Vagina (tissue), 2 donors: Measurements from ENCODE around the gene MAPKBP1. TPM values are rescaled to one million over a fixed set of nuclear protein-coding genes. Genes with fewer than 3 reads are reported as not detected.

Source experiments
- DNase-seq, 2 donors: peaks; one replicate each; pipeline ENCODE4 v3.0.0-alpha.2; 2017; ENCODE audit errors: extremely low spot score in 2 of 2
- H3K27ac ChIP-seq: fragments of 200-600 bp; sonication (generic); one replicate; pipeline ENCODE4 v1.5.1; 2019
- H3K27me3 ChIP-seq: fragments of 200-600 bp; sonication (generic); one replicate; pipeline ENCODE4 v1.5.1; 2019
- H3K36me3 ChIP-seq, 2 donors: fragments of 200-600 bp; sonication (generic); one replicate each; pipeline ENCODE4 v1.5.1; 2017 to 2019
- H3K4me1 ChIP-seq: fragments of 200-600 bp; sonication (generic); one replicate; pipeline ENCODE4 v1.5.1; 2019
- H3K4me3 ChIP-seq, 2 donors: fragments of 200-600 bp; sonication (generic); 1 replicate in 1 of 2; 2 replicates in 1 of 2; pipeline ENCODE4 v1.5.1; 2016 to 2019
- H3K9me3 ChIP-seq: fragments of 200-600 bp; sonication (generic); one replicate; pipeline ENCODE4 v1.5.1; 2019
- CTCF ChIP-seq, 3 experiments: fragments of 450-650 bp in 2 of 3; fragments of 200-600 bp in 1 of 3; sonication (generic) in 1 of 3; IDR thresholded peaks; one replicate each; pipeline ENCODE4 v1.5.1; 2017 to 2019; ENCODE audit warnings: antibody characterized with exemption in 3 of 3, mild to moderate bottlenecking in 2 of 3, moderate library complexity in 2 of 3
- POLR2A ChIP-seq, 2 donors: fragments of 450-650 bp; IDR thresholded peaks; one replicate each; pipeline ENCODE4 v1.6.1; 2017; ENCODE audit warnings: antibody characterized with exemption in 2 of 2, mild to moderate bottlenecking in 2 of 2, moderate library complexity in 2 of 2
- POLR2AphosphoS5 ChIP-seq, 2 donors: sonication (generic); formaldehyde crosslinking; IDR thresholded peaks; one replicate each; pipeline ENCODE4 v1.9.0; 2017; ENCODE audit warnings: antibody characterized with exemption in 2 of 2, mild to moderate bottlenecking in 2 of 2, low read depth in 1 of 2; ENCODE audit not compliant: insufficient read depth in 1 of 2
- intact Hi-C: fragments of 100-400 bp; cut with DNase I; formaldehyde crosslinking; loops from one replicate; pipeline ENCODE4 v1.15.1; 2023
- total RNA-seq: library from RNA; depleted of rRNA; stranded (reverse); fragments of >200 nt; gene quantifications from one replicate; pipeline ENCODE4 v1.2.3, GENCODE V29; 2016

MAPKBP1 gene
- total RNA-seq, 1 donor from 2014 or later: 35.8 TPM

DNA sequence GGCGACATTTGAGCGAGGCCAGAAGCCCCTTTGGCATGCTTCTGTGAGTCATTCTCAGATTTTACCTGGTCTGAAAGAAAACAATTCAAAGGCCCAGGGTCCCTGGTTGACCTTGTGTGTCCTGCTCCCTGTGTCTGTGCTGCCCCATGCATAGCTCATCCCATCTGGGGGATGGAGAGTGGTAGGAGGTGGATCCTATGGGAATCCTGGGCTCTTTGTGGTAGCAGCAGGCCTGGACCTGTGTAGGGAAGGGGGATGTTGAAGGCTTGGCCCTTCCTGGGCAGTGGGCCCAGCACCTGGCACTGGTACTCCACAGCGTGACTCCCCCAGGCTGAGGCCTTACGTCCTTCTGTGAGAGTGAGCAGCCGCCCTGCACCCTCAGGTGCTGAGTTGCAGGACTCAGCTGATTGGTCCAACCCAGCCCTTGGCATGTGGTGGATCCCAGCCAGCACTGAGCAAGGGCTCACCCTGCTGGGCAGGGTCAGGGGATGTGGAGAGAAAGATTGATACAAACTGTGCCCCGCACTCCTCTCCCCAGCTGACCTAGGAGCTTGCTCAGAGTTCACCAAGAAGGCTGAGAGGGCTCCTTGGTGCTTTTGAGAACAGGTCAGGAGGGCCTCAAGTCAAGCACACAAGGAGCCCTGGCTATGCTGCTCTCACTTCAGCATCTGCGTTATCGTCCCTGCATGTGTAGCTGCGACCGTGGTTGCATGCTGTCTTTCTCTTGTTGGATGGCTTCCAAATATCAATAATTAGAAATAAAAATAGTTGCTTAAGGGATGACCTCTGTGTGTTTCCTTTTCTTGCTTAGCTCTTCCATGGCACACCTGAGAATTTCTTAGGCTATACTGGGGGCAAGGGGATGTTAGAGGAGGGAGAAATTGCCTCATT is 32.3 kb downstream of the MAPKBP1 start:
- no peaks in the 10 kb centered on the region for H3K36me3 ChIP-seq
- no peaks in the 10 kb centered on the region for H3K9me3 ChIP-seq
- intact Hi-C loops: no loop called here
- no peak overlapping the region for H3K4me3 ChIP-seq
- peak in 1 of 2 donors; percentile 88 for DNase-seq
- peaks cover 48% of the 10 kb centered on the region for H3K4me1 ChIP-seq
- H3K27ac ChIP-seq: peak overlapping the region; percentile 28
- no peaks in the 10 kb centered on the region for H3K27me3 ChIP-seq
- TF ChIP-seq POLR2AphosphoS5 (IDR thresholded peaks at IDR 0.05; ENCODE audit: insufficient read depth in 1 of 2, low read depth in 1 of 2): peak in 1 of 2 donors; percentile 16
- no peak for TF ChIP-seq POLR2A (IDR thresholded peaks at IDR 0.05)

DNA sequence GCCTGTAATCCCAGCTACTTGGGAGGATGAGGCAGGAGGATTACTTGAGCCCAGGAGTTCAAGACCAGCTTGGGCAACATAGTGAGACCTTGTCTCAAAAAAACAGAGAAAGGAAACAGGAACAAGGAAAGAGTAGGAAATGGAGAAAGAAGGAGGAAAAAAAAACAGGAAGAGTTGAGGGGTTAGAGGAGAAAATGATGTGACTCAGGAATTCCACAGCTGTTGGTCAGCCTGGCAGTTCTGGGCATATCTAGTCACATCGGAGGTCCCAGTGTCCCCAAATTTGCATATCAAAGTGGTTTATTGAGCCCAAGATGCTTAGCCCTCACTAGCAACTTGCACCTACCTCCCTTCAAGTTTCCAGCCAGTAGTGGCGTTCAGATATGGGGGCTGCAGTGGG is 34.8 kb downstream of the MAPKBP1 start:
- TF ChIP-seq POLR2AphosphoS5 (IDR thresholded peaks at IDR 0.05; ENCODE audit: insufficient read depth in 1 of 2, low read depth in 1 of 2): no peak
- no peak for TF ChIP-seq POLR2A (IDR thresholded peaks at IDR 0.05)
- TF ChIP-seq CTCF (IDR thresholded peaks at IDR 0.05): no peak
- Histone ChIP-seq H3K27me3 (no peaks in the 10 kb centered on the region), H3K27ac (no peak overlapping the region), H3K4me3 (no peak overlapping the region), H3K4me1 (peaks cover 34% of the 10 kb centered on the region), H3K36me3 (peaks cover 0 to 18% of the 10 kb centered on the region in 2 donors), H3K9me3 (no peaks in the 10 kb centered on the region)
- DNase-seq: no peak
- intact Hi-C loops: no loop called here

- TF ChIP-seq CTCF (IDR thresholded peaks at IDR 0.05) (no peak), POLR2AphosphoS5 (IDR thresholded peaks at IDR 0.05; ENCODE audit: insufficient read depth in 1 of 2, low read depth in 1 of 2) (no peak), POLR2A (IDR thresholded peaks at IDR 0.05) (no peak)
- Histone ChIP-seq H3K4me1 (peaks cover 29% of the 10 kb centered on the region), H3K27me3 (no peaks in the 10 kb centered on the region), H3K27ac (no peak overlapping the region), H3K36me3 (peaks cover 0 to 24% of the 10 kb centered on the region in 2 donors), H3K9me3 (no peaks in the 10 kb centered on the region), H3K4me3 (no peak overlapping the region)
- intact Hi-C loops: loop anchor here (5.0 kb wide), 2 partner anchors 37 to 207 kb away; partner anchors contain the start of gene MAPKBP1
- no peak for DNase-seq
Measured at GRCh38 chr15:41809526-41810220, 35.4 kb downstream of the MAPKBP1 start.

DNA sequence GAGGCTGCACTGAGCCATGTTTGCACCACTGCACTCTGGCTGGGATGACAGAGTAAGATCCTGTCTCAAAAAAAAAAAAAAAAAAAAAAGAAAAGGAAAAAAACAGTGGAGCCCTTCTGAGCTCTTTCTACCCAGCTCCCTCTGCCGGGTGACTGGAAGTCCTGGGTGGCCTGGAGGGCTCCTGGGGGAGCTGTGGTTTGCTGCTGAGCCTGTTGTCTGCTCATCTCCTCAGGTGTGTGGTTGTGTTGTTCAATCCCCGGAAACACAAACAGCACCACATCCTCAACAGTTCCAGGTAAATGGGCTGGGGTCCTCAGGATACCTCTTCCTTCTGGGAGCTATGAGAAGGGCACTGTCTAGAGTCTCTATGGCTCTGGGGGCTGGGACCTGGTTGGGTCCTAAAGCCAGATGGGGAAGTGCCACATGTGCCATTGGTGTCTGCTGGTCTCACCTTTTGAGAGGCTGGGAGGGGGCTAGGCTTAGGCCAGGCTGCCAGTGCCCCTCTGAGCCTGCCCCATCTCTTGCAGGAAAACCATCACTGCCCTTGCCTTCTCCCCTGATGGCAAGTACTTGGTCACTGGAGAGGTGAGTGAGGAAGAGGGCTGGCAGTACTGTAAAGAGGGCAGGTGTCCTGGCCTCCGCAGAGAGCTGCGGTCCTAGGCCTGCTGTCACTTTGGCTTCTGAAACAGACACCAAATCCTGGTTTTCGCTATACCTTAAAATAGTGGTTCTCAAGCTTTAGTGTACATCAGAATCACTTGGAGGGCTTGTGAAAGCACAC is 36.6 kb downstream of the MAPKBP1 start:
- Histone ChIP-seq H3K9me3 (no peaks in the 10 kb centered on the region), H3K27me3 (no peaks in the 10 kb centered on the region), H3K27ac (no peak overlapping the region), H3K4me1 (peaks cover 17% of the 10 kb centered on the region), H3K4me3 (no peak overlapping the region), H3K36me3 (peaks cover 0 to 24% of the 10 kb centered on the region in 2 donors)
- no peak for TF ChIP-seq POLR2A (IDR thresholded peaks at IDR 0.05)
- TF ChIP-seq CTCF (IDR thresholded peaks at IDR 0.05): no peak
- TF ChIP-seq POLR2AphosphoS5 (IDR thresholded peaks at IDR 0.05; ENCODE audit: insufficient read depth in 1 of 2, low read depth in 1 of 2): no peak
- intact Hi-C loops: loop anchor here (5.0 kb wide), 2 partner anchors 39 to 209 kb away; partner anchors contain the start of gene MAPKBP1
- DNase-seq: no peak
